ENCODE data around the gene CBX5. TPM values are rescaled to one million over a fixed set of nuclear protein-coding genes. Genes with fewer than 3 reads are reported as not detected.

The CBX5 gene
- total and polyA plus RNA-seq, 9 of the 15 experiments (the other 6 are each of a cell fraction or from before 2014, with no cell fraction given), result 32.6 to 102 (median 59.2) TPM

DNA sequence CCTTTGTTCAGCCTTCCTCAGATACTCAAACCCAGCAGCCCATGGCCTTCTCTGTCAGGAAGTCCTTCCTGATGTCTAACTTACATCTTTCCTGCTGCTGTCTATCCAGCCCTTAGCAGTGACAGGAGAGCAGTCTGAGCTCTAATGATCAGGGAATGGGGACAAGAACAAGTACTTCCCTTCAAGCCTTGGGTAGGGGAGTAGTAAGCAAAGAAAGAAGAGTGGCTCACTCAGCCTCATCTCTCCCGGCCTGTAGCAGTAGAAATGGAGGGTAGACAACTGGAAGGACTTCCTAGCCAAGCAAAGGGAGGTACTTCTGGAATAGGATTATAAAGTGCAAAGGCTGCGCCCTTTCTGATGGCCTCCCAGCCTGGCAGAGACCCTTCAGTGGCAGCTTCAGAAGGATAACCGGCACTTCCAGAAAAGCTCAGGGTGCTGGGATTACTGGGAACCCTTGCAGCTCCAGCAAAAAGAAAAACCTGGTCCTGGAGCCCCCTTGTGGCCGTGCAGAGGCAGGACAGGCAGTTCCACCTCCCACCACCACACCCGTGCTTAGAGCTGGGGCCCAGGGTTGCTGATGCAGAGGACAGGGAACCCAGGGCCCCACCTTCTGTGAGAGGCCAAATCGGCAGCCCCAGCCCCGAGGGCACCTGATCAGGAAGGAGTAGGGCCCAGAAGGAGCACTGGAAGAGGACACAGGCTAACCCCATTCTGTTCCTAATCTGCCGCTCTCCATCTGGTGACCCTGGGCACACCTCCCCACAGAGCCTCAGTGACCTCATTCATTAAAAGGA, 78.7 kb downstream of the CBX5 start (continued):
- TF ChIP-seq ZNF586 (CRISPR knock-in tag; conservative IDR thresholded peaks at IDR 0.05) (no peak), PCBP2 (IDR thresholded peaks at IDR 0.05; ENCODE audit: low read depth, low read length, poor library complexity, severe bottlenecking) (no peak), TCFL5 (CRISPR knock-in tag; conservative IDR thresholded peaks at IDR 0.05) (no peak), BCOR (IDR thresholded peaks at IDR 0.05) (peak; percentile 97), ZNF239 (CRISPR knock-in tag; IDR thresholded peaks at IDR 0.05) (no peak), EHMT2 (IDR thresholded peaks at IDR 0.05) (no peak), CCAR2 (IDR thresholded peaks at IDR 0.05; ENCODE audit: low read depth, low read length) (no peak), PTBP1 (IDR thresholded peaks at IDR 0.05; ENCODE audit: low read depth, low read length) (0 out of 2 replicates have a peak, but pooled peaks have one; percentile 70), HDAC8 (tag; IDR thresholded peaks at IDR 0.05) (no peak), BRF1 (IDR thresholded peaks at IDR 0.05; ENCODE audit: borderline replicate concordance, extremely low read depth, insufficient read length) (no peak), SIN3A (IDR thresholded peaks at IDR 0.05; ENCODE audit: borderline replicate concordance in 2 of 2, control insufficient read depth in 1 of 2, low read depth in 2 of 2, low read length in 2 of 2) (no peak), SP1 (CRISPR knock-in tag; IDR thresholded peaks at IDR 0.05) (peak; percentile 34), TSC22D4 (tag; IDR thresholded peaks at IDR 0.05) (no peak), MIER1 (IDR thresholded peaks at IDR 0.05; ENCODE audit: low read depth) (no peak)
- TF ChIP-seq, protein P1, sequence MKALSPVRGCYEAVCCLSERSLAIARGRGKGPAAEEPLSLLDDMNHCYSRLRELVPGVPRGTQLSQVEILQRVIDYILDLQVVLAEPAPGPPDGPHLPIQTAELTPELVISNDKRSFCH (CRISPR knock-in tag; IDR thresholded peaks at IDR 0.05), result no peak
- TF ChIP-seq, protein P1 (tag; IDR thresholded peaks at IDR 0.05), result no peak
- TF ChIP-seq, protein P2, sequence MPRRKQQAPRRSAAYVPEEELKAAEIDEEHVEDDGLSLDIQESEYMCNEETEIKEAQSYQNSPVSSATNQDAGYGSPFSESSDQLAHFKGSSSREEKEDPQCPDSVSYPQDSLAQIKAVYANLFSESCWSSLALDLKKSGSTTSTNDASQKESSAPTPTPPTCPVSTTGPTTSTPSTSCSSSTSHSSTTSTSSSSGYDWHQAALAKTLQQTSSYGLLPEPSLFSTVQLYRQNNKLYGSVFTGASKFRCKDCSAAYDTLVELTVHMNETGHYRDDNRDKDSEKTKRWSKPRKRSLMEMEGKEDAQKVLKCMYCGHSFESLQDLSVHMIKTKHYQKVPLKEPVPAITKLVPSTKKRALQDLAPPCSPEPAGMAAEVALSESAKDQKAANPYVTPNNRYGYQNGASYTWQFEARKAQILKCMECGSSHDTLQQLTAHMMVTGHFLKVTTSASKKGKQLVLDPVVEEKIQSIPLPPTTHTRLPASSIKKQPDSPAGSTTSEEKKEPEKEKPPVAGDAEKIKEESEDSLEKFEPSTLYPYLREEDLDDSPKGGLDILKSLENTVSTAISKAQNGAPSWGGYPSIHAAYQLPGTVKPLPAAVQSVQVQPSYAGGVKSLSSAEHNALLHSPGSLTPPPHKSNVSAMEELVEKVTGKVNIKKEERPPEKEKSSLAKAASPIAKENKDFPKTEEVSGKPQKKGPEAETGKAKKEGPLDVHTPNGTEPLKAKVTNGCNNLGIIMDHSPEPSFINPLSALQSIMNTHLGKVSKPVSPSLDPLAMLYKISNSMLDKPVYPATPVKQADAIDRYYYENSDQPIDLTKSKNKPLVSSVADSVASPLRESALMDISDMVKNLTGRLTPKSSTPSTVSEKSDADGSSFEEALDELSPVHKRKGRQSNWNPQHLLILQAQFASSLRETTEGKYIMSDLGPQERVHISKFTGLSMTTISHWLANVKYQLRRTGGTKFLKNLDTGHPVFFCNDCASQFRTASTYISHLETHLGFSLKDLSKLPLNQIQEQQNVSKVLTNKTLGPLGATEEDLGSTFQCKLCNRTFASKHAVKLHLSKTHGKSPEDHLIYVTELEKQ (CRISPR knock-in tag; IDR thresholded peaks at IDR 0.05), result no peak
- TF ChIP-seq, protein P3, sequence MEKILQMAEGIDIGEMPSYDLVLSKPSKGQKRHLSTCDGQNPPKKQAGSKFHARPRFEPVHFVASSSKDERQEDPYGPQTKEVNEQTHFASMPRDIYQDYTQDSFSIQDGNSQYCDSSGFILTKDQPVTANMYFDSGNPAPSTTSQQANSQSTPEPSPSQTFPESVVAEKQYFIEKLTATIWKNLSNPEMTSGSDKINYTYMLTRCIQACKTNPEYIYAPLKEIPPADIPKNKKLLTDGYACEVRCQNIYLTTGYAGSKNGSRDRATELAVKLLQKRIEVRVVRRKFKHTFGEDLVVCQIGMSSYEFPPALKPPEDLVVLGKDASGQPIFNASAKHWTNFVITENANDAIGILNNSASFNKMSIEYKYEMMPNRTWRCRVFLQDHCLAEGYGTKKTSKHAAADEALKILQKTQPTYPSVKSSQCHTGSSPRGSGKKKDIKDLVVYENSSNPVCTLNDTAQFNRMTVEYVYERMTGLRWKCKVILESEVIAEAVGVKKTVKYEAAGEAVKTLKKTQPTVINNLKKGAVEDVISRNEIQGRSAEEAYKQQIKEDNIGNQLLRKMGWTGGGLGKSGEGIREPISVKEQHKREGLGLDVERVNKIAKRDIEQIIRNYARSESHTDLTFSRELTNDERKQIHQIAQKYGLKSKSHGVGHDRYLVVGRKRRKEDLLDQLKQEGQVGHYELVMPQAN (IDR thresholded peaks at IDR 0.05; ENCODE audit: borderline replicate concordance), result peak; percentile 51; the same call in 1 of the 2 replicates
- TF ChIP-seq, protein P4, sequence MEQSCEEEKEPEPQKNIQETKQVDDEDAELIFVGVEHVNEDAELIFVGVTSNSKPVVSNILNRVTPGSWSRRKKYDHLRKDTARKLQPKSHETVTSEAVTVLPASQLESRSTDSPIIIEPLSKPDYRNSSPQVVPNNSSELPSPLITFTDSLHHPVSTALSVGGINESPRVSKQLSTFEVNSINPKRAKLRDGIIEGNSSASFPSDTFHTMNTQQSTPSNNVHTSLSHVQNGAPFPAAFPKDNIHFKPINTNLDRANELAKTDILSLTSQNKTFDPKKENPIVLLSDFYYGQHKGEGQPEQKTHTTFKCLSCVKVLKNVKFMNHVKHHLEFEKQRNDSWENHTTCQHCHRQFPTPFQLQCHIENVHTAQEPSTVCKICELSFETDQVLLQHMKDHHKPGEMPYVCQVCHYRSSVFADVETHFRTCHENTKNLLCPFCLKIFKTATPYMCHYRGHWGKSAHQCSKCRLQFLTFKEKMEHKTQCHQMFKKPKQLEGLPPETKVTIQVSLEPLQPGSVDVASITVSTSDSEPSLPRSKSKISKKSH (CRISPR knock-in tag; IDR thresholded peaks at IDR 0.05), result no peak
